OCI-LY7 (cell line): ENCODE data around the gene CEP70. TPM values are rescaled to one million over a fixed set of nuclear protein-coding genes. Genes with fewer than 3 reads are reported as not detected.

Experiments
- BruUV-seq: library from RNA; stranded (reverse); fragments of 400-500 nt; replicated peaks from 2 replicates; lab custom pipeline; 2021; lab: Mats Ljungman, UMichigan
- CTCF ChIA-PET: fragments of 300-600 bp; sonication (Branson Sonifier 250); formaldehyde crosslinking; loops from one replicate; lab custom pipeline; 2022; ENCODE audit warnings: antibody characterized with exemption; ENCODE audit not compliant: unreplicated experiment; lab: Charles Lee
- POLR2A ChIA-PET: fragments of 300-600 bp; sonication (Branson Sonifier 250); formaldehyde crosslinking; loops from one replicate; lab custom pipeline; 2022; ENCODE audit warnings: antibody characterized with exemption; lab: Charles Lee
- DNase-seq: peaks from one replicate; pipeline ENCODE4 v3.0.0-alpha.2; 2015; ENCODE audit warnings: low spot score
- H2AFZ ChIP-seq: fragments of 200-600 bp; sonication (generic), shearing (Covaris generic); 2 replicates; pipeline ENCODE4 v1.6.1; 2014; ENCODE audit warnings: mild to moderate bottlenecking, antibody characterized with exemption, low read length, moderate library complexity
- H3K27ac ChIP-seq: fragments of 200-600 bp; sonication (generic); 2 replicates; pipeline ENCODE4 v1.5.1; 2014; ENCODE audit warnings: mixed run types, low read depth, mild to moderate bottlenecking, moderate library complexity, low read length, inconsistent platforms; ENCODE audit not compliant: poor library complexity, severe bottlenecking
- H3K36me3 ChIP-seq: fragments of 200-600 bp; sonication (generic); 2 replicates; pipeline ENCODE4 v1.6.1; 2014; ENCODE audit warnings: mild to moderate bottlenecking, antibody characterized with exemption, low read length, moderate library complexity, mixed read lengths; ENCODE audit not compliant: insufficient read depth
- H3K4me1 ChIP-seq: fragments of 200-600 bp; sonication (generic); 2 replicates; pipeline ENCODE4 v1.5.1; 2014; ENCODE audit warnings: mild to moderate bottlenecking, low read length; ENCODE audit not compliant: insufficient read depth, poor library complexity, severe bottlenecking
- H3K4me2 ChIP-seq: fragments of 200-600 bp; sonication (generic); 2 replicates; pipeline ENCODE4 v1.6.1; 2014; ENCODE audit warnings: mild to moderate bottlenecking, low read length
- H3K4me3 ChIP-seq: fragments of 200-600 bp; sonication (generic); 2 replicates; pipeline ENCODE4 v1.5.1; 2014; ENCODE audit warnings: mild to moderate bottlenecking, low read depth, low read length; ENCODE audit not compliant: poor library complexity, severe bottlenecking
- H3K79me2 ChIP-seq: fragments of 200-600 bp; sonication (generic); 2 replicates; pipeline ENCODE4 v1.6.1; 2016; ENCODE audit warnings: low read depth, mild to moderate bottlenecking, low read length, moderate library complexity, mixed read lengths; ENCODE audit not compliant: insufficient read depth
- H3K9me2 ChIP-seq: fragments of 200-600 bp; sonication (generic); 2 replicates; pipeline ENCODE4 v1.6.1; 2016; ENCODE audit warnings: mild to moderate bottlenecking, low read length, mixed read lengths; ENCODE audit not compliant: insufficient read depth
- H3K9me3 ChIP-seq: fragments of 200-600 bp; sonication (generic); 2 replicates; pipeline ENCODE4 v1.6.1; 2014; ENCODE audit warnings: mild to moderate bottlenecking, mixed run types, low read length, mixed read lengths
- H4K20me1 ChIP-seq: fragments of 200-600 bp; sonication (generic); 2 replicates; pipeline ENCODE4 v1.6.1; 2014; ENCODE audit warnings: mild to moderate bottlenecking, antibody characterized with exemption, low read length, moderate library complexity, mixed read lengths; ENCODE audit not compliant: insufficient read depth
- CTCF ChIP-seq: fragments of 200-600 bp; sonication (generic); conservative IDR thresholded peaks from 2 replicates; pipeline ENCODE4 v1.5.1; 2014; ENCODE audit warnings: mild to moderate bottlenecking, antibody characterized with exemption, low read length, moderate library complexity, mixed read lengths
- EZH2phosphoT487 ChIP-seq: fragments of 200-600 bp; sonication (generic); IDR thresholded peaks from 2 replicates; pipeline ENCODE4 v1.6.1; 2018; ENCODE audit warnings: low read depth, borderline replicate concordance, mild to moderate bottlenecking, mixed run types, antibody characterized with exemption, low read length, moderate library complexity, mixed read lengths
- intact Hi-C: fragments of 100-400 bp; cut with micrococcal nuclease; formaldehyde crosslinking; loops from one replicate; pipeline ENCODE4 v1.10.0; 2022; ENCODE audit not compliant: unreplicated experiment
- total RNA-seq, 2 experiments: library from RNA; depleted of rRNA in 1 of 2; stranded (reverse); fragments of >200 nt in 1 of 2; shearing (Covaris generic) in 1 of 2; gene quantifications; 2 replicates each; pipeline ENCODE4 v1.2.3, GENCODE V29; 2014 to 2022

CEP70 gene
- total RNA-seq, 2 experiments from 2014 or later = 29.2 to 32.3 TPM

GRCh38 chr3:138459619-138460535, 134.2 kb downstream of the CEP70 start:
- Histone ChIP-seq H3K9me3 (no peaks in the 10 kb centered on the region), H3K27ac (no peak overlapping the region), H3K79me2 (no peaks in the 10 kb centered on the region), H3K4me2 (no peak overlapping the region), H3K9me2 (no peaks in the 10 kb centered on the region), H3K36me3 (no peaks in the 10 kb centered on the region), H2AFZ (no peak overlapping the region), H3K4me3 (no peak overlapping the region), H3K4me1 (no peaks in the 10 kb centered on the region), H4K20me1 (no peaks in the 10 kb centered on the region)
- TF ChIP-seq EZH2phosphoT487 = no peak
- no peak for TF ChIP-seq CTCF
- CTCF ChIA-PET = no interaction called here
- DNase-seq = no peak
- POLR2A ChIA-PET = interaction anchor here (0.8 kb wide), 1 partner anchor 533 kb away, joined by 3 read pairs; no protein-coding TSS in a partner anchor
- BruUV-seq = no TSS peak
- intact Hi-C loops = no loop called here

- ChIA-PET POLR2A (interaction anchor here (0.6 to 0.8 kb wide), 2 partner anchors 23 to 534 kb away, joined by 3 to 6 read pairs; no protein-coding TSS in a partner anchor), CTCF (no interaction called here)
- TF ChIP-seq CTCF = no peak
- TF ChIP-seq EZH2phosphoT487 = no peak
- Histone ChIP-seq H3K4me3 (no peak overlapping the region), H3K4me1 (no peaks in the 10 kb centered on the region), H3K9me3 (no peaks in the 10 kb centered on the region), H3K27ac (no peak overlapping the region), H3K79me2 (no peaks in the 10 kb centered on the region), H3K36me3 (no peaks in the 10 kb centered on the region), H3K4me2 (no peak overlapping the region), H4K20me1 (no peaks in the 10 kb centered on the region), H2AFZ (no peak overlapping the region), H3K9me2 (no peaks in the 10 kb centered on the region)
- intact Hi-C loops = no loop called here
- no peak for DNase-seq
- BruUV-seq = no TSS peak
These were observed 135.1 kb downstream of the CEP70 start for GRCh38 chr3:138458774-138459499.
